GM18867 (cell line): ENCODE data around the gene GRIFIN.

ENCODE experiments used
- ATAC-seq: cut with Tn5 transposase; IDR thresholded peaks from one replicate; pipeline ENCODE4 v1.9.1; 2021; ENCODE audit warnings: mild to moderate bottlenecking, moderate library complexity; ENCODE audit not compliant: unreplicated experiment

Gene GRIFIN

GRCh38 chr7:2499719-2500430, 23.7 kb upstream of the GRIFIN start:
- ATAC-seq = no peak

- ATAC-seq = no peak
Measured at GRCh38 chr7:2499181-2499580, 23.0 kb upstream of the GRIFIN start.

- no peak for ATAC-seq
Measured at GRCh38 chr7:2498708-2499107, 22.5 kb upstream of the GRIFIN start.

- no peak for ATAC-seq
Measured at GRCh38 chr7:2497500-2498336, 21.5 kb upstream of the GRIFIN start.

GRCh38 chr7:2497065-2497464, 20.9 kb upstream of the GRIFIN start:
- ATAC-seq = no peak

- no peak for ATAC-seq
Measured at GRCh38 chr7:2496375-2496774, 20.2 kb upstream of the GRIFIN start.

GRCh38 chr7:2495418-2496299, 19.5 kb upstream of the GRIFIN start:
- ATAC-seq = no peak

GRCh38 chr7:2494191-2495130, 18.3 kb upstream of the GRIFIN start:
- no peak for ATAC-seq

- ATAC-seq = no peak
Measured at GRCh38 chr7:2493205-2494164, 17.3 kb upstream of the GRIFIN start.

GRCh38 chr7:2492038-2492437, 15.8 kb upstream of the GRIFIN start:
- no peak for ATAC-seq

- ATAC-seq = no peak
Measured at GRCh38 chr7:2490181-2490651, 14.0 kb upstream of the GRIFIN start.

GRCh38 chr7:2488681-2489080, 12.5 kb upstream of the GRIFIN start:
- no peak for ATAC-seq

- no peak for ATAC-seq
Measured at GRCh38 chr7:2488272-2488645, 12.1 kb upstream of the GRIFIN start.

- ATAC-seq = no peak
Measured at GRCh38 chr7:2487586-2488271, 11.5 kb upstream of the GRIFIN start.

GRCh38 chr7:2484868-2485267, 8.7 kb upstream of the GRIFIN start:
- ATAC-seq = no peak

- ATAC-seq = no peak
Measured at GRCh38 chr7:2483494-2483893, 7.3 kb upstream of the GRIFIN start.

GRCh38 chr7:2482725-2483451, 6.7 kb upstream of the GRIFIN start:
- ATAC-seq = no peak

GRCh38 chr7:2481195-2481594, 5.0 kb upstream of the GRIFIN start:
- ATAC-seq = no peak
